Mammary epithelial cell (primary cell): ENCODE measurements around the gene NLGN1.

Experiments used
- EZH2 ChIP-seq: IDR thresholded peaks from 2 replicates; pipeline ENCODE4 v1.6.1; 2012; ENCODE audit warnings: low read length, inconsistent platforms, borderline replicate concordance
- TF ChIP-seq, protein P1 (sequence below), 2 donors: IDR thresholded peaks in 1 of 2; conservative IDR thresholded peaks in 1 of 2; 2 replicates each; pipeline ENCODE4 v1.5.1; 2011 to 2012; ENCODE audit warnings: inconsistent platforms in 2 of 2, low read length in 2 of 2, mild to moderate bottlenecking in 2 of 2, control low read depth in 1 of 2, low read depth in 1 of 2; ENCODE audit not compliant: insufficient read depth in 1 of 2; ENCODE audit errors: extremely low read depth in 1 of 2

DNA sequence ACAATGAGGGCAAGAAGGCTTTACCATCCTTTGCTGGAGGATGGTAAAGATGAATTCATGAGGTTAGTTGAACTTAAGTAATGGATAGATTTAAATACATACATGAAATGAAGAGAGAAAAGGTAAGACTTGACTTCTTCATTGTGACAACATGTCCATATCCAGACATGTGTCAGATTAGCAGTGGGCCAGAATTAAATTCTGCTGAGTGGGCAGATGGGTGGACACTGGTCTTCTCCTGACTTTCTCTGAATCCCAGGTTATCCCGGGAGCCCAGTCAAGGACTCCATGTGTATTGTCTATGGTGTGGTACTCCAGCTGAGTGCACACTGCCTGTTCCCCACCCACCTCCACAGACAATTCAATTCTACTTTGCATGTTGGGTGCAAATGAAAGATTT lies 603.1 kb downstream of the NLGN1 start:
- TF ChIP-seq, protein P1, sequence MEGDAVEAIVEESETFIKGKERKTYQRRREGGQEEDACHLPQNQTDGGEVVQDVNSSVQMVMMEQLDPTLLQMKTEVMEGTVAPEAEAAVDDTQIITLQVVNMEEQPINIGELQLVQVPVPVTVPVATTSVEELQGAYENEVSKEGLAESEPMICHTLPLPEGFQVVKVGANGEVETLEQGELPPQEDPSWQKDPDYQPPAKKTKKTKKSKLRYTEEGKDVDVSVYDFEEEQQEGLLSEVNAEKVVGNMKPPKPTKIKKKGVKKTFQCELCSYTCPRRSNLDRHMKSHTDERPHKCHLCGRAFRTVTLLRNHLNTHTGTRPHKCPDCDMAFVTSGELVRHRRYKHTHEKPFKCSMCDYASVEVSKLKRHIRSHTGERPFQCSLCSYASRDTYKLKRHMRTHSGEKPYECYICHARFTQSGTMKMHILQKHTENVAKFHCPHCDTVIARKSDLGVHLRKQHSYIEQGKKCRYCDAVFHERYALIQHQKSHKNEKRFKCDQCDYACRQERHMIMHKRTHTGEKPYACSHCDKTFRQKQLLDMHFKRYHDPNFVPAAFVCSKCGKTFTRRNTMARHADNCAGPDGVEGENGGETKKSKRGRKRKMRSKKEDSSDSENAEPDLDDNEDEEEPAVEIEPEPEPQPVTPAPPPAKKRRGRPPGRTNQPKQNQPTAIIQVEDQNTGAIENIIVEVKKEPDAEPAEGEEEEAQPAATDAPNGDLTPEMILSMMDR (conservative IDR thresholded peaks at IDR 0.05 in 1 of 2, IDR thresholded peaks at IDR 0.05 in 1 of 2; ENCODE audit: extremely low read depth in 1 of 2, insufficient read depth in 1 of 2, low read depth in 1 of 2, low read length in 2 of 2), result no peak
- TF ChIP-seq EZH2, result no peak
